Esophagus muscularis mucosa (tissue), 4 donors: ENCODE results near the gene DAZAP2.

ENCODE experiments used
- CTCF ChIP-seq, 3 experiments: fragments of 200-600 bp in 2 of 3; fragments of 450-650 bp in 1 of 3; sonication (generic) in 2 of 3; IDR thresholded peaks; one replicate each; pipeline ENCODE4 v1.5.1; 2017 to 2019; ENCODE audit warnings: antibody characterized with exemption in 3 of 3, mild to moderate bottlenecking in 2 of 3, moderate library complexity in 1 of 3
- EP300 ChIP-seq: sonication (generic); formaldehyde crosslinking; IDR thresholded peaks from one replicate; pipeline ENCODE4 v1.6.1; 2017; ENCODE audit warnings: antibody characterized with exemption
- POLR2A ChIP-seq: fragments of 450-650 bp; IDR thresholded peaks from one replicate; pipeline ENCODE4 v1.6.1; 2017; ENCODE audit warnings: antibody characterized with exemption, moderate library complexity, mild to moderate bottlenecking, low read depth

- TF ChIP-seq CTCF (IDR thresholded peaks at IDR 0.05), result no peak
- no peak for TF ChIP-seq POLR2A
- no peak for TF ChIP-seq EP300
Observed at GRCh38 chr12:51270067-51270950, 31.7 kb downstream of the DAZAP2 start, which contains the start of gene SMAGP.
